Measurements from ENCODE around the gene C9. TPM values are rescaled to one million over a fixed set of nuclear protein-coding genes. Genes with fewer than 3 reads are reported as not detected.

C9 gene
- total RNA-seq, 6 donors from 2014 or later = 0.31 to 0.51 TPM; not detected in 4

- Histone ChIP-seq H3K4me1 (peaks cover 0 to 6% (median 0%) of the 10 kb centered on the region in 4 donors), H3K9me3 (no peaks in the 10 kb centered on the region), H3K27me3 (no peaks in the 10 kb centered on the region), H3K36me3 (peaks cover 0 to 49% (median 23%) of the 10 kb centered on the region in 4 donors), H3K4me3 (no peak overlapping the region), H3K27ac (no peak overlapping the region)
- WGBS, 2 donors = 84 to 85% methylated on average over 1 of the region's 1 CpG
- ATAC-seq (ENCODE audit: low FRiP score in 2 of 2) = no peak
- TF ChIP-seq EP300 (IDR thresholded peaks at IDR 0.05) (no peak), CTCF (IDR thresholded peaks at IDR 0.05) (no peak), POLR2A (IDR thresholded peaks at IDR 0.05) (no peak), POLR2AphosphoS5 (IDR thresholded peaks at IDR 0.05) (no peak)
- DNase-seq = no peak
Measured at GRCh38 chr5:39384271-39384670, 20.0 kb upstream of the C9 start.

GRCh38 chr5:39381376-39381775 lies 17.1 kb upstream of the C9 start:
- 87 to 88% methylated on average over 3 of the region's 3 CpGs for WGBS, 2 donors
- ATAC-seq (ENCODE audit: low FRiP score in 2 of 2) = no peak
- peaks cover 0 to 55% (median 27%) of the 10 kb centered on the region in 4 donors for H3K36me3 ChIP-seq

GRCh38 chr5:39379693-39380092 lies 15.4 kb upstream of the C9 start:
- H3K9me3 ChIP-seq = no peaks in the 10 kb centered on the region
- ATAC-seq (ENCODE audit: low FRiP score in 2 of 2) = no peak
- H3K36me3 ChIP-seq = peaks cover 0 to 69% (median 34%) of the 10 kb centered on the region in 4 donors
- H3K4me3 ChIP-seq = no peak overlapping the region
- no peaks in the 10 kb centered on the region for H3K27me3 ChIP-seq
- no peak overlapping the region for H3K27ac ChIP-seq
- TF ChIP-seq POLR2A (IDR thresholded peaks at IDR 0.05) = no peak
- TF ChIP-seq POLR2AphosphoS5 (IDR thresholded peaks at IDR 0.05) = no peak
- H3K4me1 ChIP-seq = no peaks in the 10 kb centered on the region
- WGBS, 2 donors = 73 to 78% methylated on average over 3 of the region's 3 CpGs
- no peak for DNase-seq

More at GRCh38 chr5:39381376-39381775, 17.1 kb upstream of the C9 start:
- H3K4me3 ChIP-seq = no peak overlapping the region
- TF ChIP-seq POLR2A (IDR thresholded peaks at IDR 0.05) (no peak), POLR2AphosphoS5 (IDR thresholded peaks at IDR 0.05) (no peak), EP300 (IDR thresholded peaks at IDR 0.05) (no peak), CTCF (IDR thresholded peaks at IDR 0.05) (no peak)
- no peaks in the 10 kb centered on the region for H3K27me3 ChIP-seq
- no peaks in the 10 kb centered on the region for H3K9me3 ChIP-seq
- H3K4me1 ChIP-seq = no peaks in the 10 kb centered on the region
- DNase-seq = no peak
- no peak overlapping the region for H3K27ac ChIP-seq

GRCh38 chr5:39377613-39378012 lies 13.3 kb upstream of the C9 start:
- Histone ChIP-seq H3K9me3 (no peaks in the 10 kb centered on the region), H3K27ac (no peak overlapping the region), H3K4me1 (no peaks in the 10 kb centered on the region), H3K27me3 (no peaks in the 10 kb centered on the region), H3K4me3 (no peak overlapping the region), H3K36me3 (peaks cover 3 to 74% (median 30%) of the 10 kb centered on the region in 4 donors)
- DNase-seq = no peak
- 56 to 69% methylated on average over 2 of the region's 2 CpGs for WGBS, 2 donors
- ATAC-seq (ENCODE audit: low FRiP score in 2 of 2) = no peak
- TF ChIP-seq POLR2AphosphoS5 (IDR thresholded peaks at IDR 0.05) (no peak), EP300 (IDR thresholded peaks at IDR 0.05) (no peak), POLR2A (IDR thresholded peaks at IDR 0.05) (no peak), CTCF (IDR thresholded peaks at IDR 0.05) (no peak)

DNA sequence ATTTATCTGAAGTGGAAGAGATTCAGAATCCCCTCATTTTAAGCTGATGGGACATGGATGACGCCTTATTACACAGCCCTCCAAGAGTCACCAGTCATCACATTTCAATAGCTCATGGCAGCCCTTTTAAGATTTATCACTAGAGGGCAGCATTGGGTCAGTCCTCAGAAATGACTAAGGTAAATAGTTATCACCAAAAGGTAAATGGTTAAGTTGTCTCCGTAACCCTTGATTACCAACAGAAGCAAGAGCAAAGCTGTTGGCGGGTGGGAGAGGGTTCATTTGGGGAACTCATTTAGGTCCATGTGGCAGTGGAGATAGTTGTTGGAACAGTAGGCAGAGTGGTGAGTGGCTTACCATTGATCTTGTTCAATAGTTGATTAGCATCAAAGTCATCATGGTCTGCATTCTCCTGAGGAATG lies 12.0 kb upstream of the C9 start:
- H3K9me3 ChIP-seq = no peaks in the 10 kb centered on the region
- no peak overlapping the region for H3K4me3 ChIP-seq
- DNase-seq = no peak
- 58 to 75% methylated on average over 3 of the region's 3 CpGs for WGBS, 2 donors
- TF ChIP-seq CTCF (IDR thresholded peaks at IDR 0.05) = peak; percentile 58 to 77 (median 70)
- no peak for TF ChIP-seq EP300 (IDR thresholded peaks at IDR 0.05)
- no peaks in the 10 kb centered on the region for H3K4me1 ChIP-seq
- peaks cover 3 to 73% (median 20%) of the 10 kb centered on the region in 4 donors for H3K36me3 ChIP-seq
- H3K27ac ChIP-seq = no peak overlapping the region
- no peaks in the 10 kb centered on the region for H3K27me3 ChIP-seq
- ATAC-seq (ENCODE audit: low FRiP score in 2 of 2) = peak in 1 of 2 donors; percentile 82
